GM18873 (cell line): ENCODE data around the gene ZNF497.
"Not testable (repeated sequence)": the region's sequence is repeated elsewhere in the genome, so short reads cannot be mapped to it uniquely, and the experiment has no call there.

ENCODE experiments used
- ATAC-seq: cut with Tn5 transposase; IDR thresholded peaks from one replicate; pipeline ENCODE4 v1.9.1; 2021; ENCODE audit warnings: mild to moderate bottlenecking, moderate library complexity, moderate number of reproducible peaks; ENCODE audit not compliant: unreplicated experiment, low FRiP score

The ZNF497 gene

DNA sequence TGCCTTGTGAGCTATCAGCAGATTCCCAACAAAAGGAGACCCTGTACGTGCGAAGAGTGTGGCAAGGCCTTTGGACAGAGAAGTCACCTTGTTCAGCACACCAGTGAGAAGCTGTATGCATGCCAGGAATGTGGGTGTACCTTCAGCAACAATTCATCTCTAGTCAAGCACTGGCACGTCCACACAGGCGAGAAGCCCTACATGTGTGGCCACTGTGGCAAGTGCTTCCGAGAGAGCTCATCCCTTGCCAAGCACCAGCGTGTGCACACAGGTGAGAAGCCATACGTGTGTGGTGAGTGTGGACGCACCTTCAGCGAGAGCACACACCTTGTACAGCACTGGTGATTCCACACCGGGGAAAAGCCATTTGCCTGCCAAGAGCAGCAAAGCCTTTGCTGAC is 43.3 kb downstream of the ZNF497 start:
- no peak for ATAC-seq

DNA sequence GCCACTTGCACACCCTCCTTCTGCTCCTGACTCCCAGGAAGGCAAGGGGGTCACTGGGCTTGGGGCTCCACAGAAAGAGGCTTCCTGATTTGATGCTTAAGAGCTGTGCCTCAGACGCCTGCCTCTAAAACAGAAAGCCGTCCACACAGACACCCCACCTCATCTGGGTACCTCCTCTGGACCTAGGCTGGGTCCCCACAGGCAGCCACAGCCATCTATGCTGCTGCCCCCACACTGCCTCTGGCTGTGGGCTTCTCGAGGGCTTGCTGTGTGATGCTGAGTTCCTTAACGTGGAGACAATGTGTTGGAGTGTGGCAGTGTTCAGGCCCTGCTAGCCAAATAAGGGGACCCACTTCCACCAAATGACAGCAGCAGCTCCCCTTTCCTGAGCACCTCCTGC is 44.3 kb downstream of the ZNF497 start:
- no peak for ATAC-seq

DNA sequence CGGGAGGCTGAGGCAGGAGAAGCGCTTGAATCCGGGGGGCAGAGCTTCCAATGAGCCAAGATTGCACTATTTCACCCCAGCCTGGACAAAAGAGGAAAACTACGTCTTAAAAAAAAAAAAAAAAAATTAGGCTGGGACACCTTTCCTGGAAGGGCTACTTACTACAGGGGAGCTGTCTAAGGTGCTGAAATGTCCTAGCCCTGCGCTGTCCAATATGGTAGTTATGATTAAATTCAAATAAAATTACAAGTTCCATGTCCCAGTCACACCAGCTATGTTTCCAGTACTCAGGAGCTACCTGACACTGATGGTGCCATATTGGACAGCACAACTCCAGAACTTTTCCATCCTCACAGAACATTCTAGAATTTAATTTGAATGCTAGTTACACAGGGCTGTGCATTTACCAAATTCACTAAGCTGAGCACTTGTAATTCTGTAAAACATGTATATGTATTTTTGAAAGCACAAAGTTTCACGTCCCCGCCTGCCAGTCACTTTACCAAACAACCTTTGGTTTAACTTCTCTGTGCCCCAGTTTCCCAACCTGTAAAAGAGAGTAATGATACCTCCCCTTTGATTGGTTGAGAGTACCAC is 45.0 kb downstream of the ZNF497 start:
- ATAC-seq, result no peak

DNA sequence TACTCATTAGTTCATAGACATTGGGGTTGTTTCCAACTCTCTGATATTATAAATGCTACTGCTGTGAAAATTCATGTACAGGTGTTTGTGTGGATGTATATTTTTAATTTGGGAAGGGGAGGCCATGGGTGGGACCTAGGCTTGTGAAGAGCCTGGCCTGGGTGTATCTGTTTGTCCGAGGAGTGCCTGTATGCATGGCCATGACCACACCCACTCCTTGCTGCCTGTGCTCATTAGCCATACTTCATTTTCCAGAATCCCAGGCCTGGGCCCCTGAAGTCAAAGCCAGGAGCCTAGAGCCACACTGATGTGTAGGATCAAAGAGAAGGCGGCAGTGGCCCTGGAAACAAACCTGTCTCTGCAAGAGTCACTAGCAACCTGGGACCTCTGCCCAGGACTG is 47.0 kb downstream of the ZNF497 start:
- ATAC-seq, result no peak

DNA sequence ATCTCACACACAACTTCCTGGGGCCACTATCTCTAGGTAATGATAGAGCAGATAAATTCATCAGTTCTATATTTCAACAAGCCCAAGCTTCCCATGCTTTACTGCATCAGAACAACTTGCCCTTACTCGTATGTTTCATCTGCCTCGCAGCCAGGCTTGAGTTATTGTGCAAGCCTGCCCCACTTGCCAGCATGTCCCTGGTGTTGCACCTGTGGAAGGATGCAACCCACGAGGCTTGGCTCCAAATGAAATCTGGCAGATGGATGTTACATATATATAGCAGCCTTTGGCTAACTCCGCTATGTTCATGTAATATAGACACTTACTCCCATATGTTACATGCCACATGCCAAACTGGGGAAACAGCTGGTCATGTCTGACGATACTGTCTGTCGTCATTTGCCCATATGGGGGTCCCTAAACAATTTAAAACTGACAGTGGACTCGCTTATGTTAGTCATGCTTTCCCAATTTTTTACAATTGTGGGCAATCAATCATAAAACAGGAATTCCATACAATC is 51.1 kb downstream of the ZNF497 start:
- ATAC-seq, result no peak

DNA sequence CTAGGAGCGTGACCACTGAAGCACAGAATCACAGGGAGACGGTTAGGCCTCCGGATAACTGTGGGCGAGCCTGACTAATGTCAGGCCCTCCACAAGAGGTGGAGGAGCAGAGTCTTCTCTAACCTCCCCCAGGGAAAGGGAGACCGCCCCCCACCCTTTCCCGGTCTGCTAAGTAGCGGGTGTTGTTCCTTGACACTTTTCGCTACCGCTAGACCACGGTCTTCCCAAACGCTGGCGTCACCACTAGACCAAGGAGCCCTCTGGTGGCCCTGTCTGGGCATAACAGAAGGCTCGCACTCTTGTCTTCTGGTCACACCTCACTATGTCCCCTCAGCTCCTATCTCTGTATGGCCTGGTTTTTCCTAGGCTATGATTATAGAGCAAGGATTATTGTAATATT is 51.9 kb downstream of the ZNF497 start:
- not testable (repeated sequence) for ATAC-seq

DNA sequence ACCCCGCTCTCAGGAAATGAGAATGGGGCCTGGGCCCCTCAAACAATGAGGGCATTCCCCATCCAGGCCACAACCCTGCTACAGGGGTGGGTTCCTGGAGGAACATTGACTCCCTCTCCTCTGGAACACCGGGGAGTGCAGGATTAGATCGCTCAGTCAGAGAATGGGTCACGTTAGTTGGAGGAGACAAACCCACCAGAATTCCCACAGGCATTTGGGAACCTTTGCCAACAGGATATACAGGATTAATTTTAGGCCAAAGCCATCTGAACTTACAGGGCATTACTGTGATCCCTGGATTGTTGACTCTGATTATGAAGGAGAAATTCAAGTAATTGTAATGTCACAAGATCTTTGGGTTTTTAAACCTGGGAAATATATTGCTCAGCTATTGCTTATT is 54.8 kb downstream of the ZNF497 start:
- ATAC-seq, result no peak

DNA sequence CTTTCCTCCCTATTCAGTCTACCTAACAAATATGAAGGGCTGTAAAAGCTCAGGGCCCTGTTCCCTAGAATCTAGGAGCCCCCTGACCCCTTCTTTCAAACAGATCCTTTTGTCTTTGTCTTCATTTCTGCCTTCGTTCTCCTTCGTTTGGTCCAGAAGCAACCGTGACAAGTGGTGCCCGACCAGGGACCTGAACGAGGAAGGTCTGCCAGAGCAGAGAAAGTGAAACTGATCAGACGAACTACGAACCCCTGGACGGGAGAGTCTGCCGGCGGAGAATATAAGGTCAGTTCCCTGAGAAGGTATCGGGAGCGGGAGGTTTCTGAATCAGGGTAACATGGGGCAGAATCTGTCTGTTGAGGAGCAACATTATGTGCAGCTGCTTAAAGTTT is 56.6 kb downstream of the ZNF497 start:
- ATAC-seq, result no peak

DNA sequence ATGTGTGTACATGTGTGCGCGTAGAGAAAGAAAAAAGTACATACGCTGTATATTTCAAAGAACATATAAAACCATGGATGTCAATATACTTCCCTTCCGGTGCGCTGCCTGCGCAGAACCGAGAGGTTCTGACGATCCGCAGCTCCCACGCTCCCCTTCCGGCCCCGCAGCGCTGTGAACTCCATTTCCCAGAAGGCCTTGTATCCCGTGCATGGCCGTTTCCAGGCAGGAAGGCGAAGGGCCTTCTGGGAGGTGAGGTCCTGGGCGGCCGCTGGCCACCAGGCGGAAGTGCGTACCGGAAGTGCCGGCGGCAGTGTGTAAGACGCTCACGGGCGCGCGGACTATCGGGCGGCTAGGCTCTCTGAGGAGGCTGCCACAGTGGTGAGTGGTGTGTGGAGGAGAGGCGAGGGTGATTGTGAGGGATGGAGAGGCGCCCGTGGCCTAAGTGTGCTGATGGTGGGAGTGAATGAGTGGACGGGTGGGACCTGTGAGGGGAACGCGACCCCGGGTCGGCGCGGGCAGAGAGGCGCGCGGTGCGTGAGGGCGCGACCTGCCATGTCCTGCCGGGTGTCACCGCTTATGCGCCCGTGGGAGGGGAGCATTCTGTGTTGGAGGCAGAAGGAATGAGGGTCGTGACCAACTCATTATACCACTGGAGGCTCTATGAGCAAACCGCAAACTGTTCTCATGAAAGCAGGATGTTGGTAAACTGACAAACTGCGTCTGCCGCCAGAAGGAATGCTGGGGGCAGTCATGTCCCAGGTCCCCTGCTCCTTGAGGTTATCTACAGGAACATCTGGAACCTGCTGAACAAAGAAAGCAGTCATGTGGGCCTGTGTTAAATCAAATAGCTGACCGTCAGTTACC is 57.3 kb downstream of the ZNF497 start, which contains the start of gene ERVK3-1:
Gene ERVK3-1, plus strand, starts transcription at position 313 of the 867 bp plus-strand sequence. CDS start 6,792 bp downstream, outside the sequence.
- peak; percentile 88 for ATAC-seq

DNA sequence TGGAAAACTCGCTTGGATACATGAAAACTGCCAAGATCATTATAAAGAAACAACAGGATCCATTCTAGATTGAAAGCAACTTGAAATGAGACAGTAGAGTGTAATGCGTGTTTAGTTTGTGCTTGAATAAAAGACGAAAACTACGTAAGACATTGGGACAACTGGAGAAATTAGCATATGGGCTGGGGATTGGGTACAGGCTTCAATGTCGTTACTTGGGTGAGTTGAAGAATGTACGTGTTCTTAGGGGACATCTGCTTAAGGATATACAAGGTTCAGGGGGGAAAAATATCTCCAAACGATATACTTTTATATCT is 57.8 kb downstream of the ZNF497 start:
- ATAC-seq, result no peak
